ENCODE data around the gene HDAC4.

Gene HDAC4

DNA sequence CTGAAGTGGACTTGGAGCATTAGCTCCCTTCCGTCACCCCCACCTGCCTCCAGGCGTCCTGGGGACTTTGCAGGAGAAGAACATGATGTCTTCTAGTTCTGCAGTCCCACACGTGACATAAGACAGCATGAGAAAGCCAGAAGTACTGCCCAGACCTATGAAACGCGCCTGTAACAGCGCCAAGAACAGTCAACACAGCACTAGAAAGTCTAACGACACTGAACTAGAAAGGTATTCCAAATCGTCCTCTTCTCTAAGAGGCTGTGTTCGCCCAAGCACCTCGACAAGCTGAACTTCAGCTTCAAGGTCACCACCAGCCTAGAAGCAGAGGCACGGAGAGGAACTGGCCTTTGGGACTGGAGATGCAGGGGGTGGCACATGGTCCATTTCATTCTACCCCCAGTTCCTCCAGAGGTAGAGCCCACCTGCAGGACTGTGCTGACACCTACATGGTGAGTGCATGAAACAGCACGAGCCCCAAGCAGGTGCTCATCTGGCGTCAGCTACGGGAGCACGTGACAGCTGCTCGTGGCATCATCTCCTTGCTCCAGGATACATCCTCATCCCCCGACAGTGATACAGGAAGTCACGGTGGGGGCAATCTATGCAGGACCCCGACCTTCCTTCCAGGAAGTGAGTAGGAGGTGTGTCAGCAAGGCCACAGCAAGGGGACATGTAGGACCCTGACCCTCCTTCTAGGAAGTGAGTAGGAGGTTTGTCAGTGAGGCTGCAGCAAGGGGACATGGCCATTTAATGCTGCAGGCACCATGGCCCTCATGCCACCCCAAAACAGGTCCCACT, 3.7 kb downstream of the HDAC4 start:
- DNase-seq (ENCODE audit: low spot score): no peak

DNA sequence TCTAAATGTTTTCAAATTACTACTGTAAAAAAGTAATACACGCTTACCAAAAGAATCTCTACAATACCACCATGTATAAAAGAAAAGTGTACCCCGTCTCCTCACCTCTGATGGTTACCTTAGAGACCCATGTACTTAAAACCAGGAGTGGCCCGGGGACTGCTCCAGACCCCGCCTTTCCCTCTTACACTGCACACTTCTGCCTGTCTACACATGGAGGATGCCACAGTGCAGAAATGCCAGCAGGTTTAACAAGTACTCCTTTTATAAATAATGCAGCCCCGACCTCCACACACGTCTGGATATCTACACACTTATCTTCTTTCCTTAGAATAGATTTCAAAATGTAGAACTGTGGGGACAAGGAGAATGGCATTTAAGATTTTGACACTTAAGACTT, 5.3 kb downstream of the HDAC4 start:
- DNase-seq (ENCODE audit: low spot score): no peak

DNA sequence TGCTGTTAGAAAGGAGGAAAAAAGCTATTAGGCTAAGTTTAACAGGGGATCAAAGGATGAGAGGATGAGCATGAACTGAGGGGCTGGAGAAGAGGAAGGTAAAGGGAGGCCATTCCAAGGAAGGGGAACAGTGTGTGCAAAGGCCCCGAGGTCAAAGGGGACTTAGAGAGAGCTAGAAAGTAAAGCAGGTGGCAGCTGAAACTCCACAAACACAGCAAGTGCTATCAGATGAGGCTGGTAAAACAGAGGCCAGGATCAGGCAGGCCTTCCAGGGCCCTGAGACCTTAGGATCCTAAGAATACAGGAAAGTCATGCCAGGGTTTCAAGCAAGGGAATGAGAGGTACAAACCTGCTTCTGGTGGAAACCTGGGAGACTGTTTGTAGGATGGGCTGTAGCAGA, 5.8 kb downstream of the HDAC4 start:
- DNase-seq (ENCODE audit: low spot score): no peak

DNA sequence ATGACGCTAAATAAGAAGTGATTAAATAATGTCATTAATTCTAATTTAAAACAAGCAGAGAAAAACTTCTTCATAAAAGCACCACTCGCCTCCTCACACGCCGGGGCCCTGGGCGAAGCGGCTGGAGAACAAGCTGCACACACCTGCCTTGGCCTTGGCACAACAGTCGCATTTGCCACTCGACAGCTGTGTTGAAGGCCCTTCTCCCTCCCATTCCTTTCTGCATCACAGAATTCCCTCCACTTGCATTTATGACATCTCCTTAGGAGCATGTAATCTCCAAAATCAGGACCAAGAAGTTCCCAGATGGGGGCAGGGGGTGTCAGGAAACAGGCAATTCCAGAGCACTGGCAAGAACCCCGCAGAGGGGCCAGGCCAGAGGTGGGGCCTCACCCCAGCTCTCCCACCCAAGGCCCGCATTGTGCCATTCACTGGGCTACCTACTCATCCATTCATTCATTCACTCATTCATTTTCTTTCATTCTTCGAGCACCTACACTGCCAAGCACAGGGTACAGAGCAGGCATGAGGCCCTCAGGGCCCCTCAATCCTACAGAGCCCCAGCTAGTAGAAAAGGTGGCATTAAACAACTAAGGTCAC, 6.4 kb downstream of the HDAC4 start:
- no peak for DNase-seq (ENCODE audit: low spot score)

DNA sequence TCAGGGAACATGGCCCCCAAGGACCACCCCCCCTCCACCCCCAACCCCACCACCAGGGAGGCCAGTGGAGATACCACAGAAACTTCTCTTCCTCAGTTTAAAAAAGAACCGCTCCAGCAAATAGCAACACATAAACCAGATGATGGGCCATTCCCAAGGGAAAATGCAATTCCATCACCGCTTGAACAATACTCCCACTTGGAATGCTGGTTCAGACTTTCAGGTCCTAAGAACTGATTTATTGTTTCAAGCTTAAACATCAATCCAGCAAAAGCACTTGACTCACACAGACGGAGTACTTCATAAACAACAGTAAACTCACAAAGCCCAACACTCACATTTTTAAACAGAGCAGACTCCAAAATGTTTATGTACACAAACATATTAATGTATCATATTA, 6.9 kb downstream of the HDAC4 start:
- no peak for DNase-seq (ENCODE audit: low spot score)

DNA sequence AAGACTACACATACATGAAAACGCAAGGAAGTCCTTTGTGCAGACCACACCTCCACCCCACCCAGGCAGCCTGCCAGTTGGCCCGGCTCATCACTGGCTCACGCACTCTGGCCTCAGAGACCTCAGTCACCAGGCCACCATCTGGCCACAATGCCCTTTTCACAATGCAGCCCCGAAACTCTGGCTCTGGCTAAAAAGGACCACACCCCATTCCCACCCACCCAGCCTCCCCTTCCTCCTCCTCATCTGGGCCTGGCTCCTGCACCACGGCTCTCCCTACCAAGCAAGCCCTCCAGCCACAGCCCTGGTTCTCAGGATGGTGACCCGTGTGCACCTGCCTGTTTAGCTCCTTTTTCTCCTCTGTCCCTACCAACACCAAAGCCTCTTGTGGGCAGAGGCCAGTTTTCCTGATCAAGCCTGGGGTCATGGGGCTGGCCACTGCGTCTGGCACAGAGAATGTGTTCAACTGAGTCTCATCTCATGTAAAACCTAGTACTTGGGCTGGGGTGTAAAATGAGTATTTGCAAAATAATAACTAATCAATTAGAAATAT, 7.4 kb downstream of the HDAC4 start:
- no peak for DNase-seq (ENCODE audit: low spot score)

DNA sequence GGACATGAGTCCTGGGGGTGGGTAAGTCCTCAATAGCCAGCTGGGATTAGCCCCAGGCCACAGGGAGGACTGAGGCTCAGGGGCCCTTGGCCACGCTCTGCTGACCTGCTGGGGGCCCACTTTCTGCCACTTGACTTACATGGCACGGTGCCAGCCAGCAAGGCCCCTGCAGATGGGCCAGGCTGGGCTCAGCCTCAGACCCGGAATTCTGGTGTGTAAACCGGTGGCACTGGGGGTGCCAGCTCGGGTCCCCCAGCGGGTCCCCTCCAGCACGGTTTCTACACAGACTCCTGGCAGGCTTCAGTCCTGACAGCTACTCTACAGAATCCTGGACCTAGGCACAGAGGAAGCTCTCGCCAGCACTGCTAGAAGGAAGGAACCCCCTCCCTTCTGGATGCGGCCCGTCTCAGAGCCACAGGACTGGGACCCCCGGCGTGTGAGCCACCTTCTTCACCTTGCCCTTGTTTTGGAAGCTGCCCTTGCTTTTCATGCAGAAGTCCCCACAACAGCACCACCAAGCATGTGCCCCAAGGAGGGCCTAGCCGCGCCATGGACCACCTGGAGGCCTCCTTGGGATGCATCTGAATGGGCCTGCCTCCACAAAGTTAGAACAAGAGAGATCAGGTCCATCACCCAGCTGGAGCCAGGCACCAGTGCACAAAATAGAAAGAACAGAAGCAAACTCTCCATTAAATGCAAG, 8.0 kb downstream of the HDAC4 start:
- no peak for DNase-seq (ENCODE audit: low spot score)

DNA sequence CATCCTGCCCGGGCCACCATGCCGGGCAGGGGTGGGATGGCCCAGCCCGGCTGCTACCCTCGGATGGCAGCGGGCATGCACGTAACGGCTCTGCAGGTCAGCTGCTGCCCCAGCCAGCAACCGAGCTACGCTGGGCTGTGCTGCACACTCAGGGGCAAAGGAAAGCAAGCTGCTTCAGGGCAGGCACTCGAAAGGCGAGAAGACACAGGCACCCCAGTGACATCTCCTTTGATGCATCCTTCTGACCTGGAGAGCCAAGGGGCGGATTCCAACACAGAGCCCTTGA, 8.8 kb downstream of the HDAC4 start:
- no peak for DNase-seq (ENCODE audit: low spot score)

DNA sequence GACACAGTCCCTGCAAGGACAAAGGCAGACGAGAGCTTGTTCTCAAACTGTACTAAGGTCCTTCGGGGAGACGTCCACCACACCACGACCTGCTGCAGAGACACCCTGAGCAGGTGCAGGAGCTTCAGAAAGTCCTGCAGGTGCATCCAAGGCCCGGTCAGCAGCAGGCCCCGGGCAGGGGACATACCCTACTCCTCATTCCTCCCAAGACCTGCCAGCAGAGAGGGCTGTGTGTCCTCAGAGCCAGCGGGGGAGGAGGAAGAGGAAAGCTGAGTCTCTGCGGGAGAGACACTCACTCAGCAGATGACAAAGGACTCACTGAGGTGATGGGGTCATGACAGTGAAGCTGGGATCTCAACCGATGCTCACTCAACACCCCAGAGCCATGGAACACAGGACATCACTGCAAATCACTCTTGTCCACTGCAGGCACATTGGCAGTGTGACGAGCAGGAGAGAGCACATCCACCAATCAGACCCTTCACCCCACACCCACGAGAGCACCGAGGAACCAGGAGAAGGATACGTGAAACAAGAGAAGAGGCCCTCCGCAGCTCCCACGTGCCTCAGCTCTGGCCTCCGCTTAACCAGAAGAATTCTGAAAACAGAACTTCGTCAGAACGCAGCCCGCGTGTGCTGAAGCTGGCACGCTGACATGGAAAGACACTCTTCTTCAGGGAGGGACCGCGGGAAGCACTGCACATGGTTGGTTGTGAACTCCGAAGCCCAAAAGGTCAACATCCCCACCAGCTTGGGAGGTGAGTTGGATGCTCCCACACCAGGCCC, 9.3 kb downstream of the HDAC4 start:
- no peak for DNase-seq (ENCODE audit: low spot score)

DNA sequence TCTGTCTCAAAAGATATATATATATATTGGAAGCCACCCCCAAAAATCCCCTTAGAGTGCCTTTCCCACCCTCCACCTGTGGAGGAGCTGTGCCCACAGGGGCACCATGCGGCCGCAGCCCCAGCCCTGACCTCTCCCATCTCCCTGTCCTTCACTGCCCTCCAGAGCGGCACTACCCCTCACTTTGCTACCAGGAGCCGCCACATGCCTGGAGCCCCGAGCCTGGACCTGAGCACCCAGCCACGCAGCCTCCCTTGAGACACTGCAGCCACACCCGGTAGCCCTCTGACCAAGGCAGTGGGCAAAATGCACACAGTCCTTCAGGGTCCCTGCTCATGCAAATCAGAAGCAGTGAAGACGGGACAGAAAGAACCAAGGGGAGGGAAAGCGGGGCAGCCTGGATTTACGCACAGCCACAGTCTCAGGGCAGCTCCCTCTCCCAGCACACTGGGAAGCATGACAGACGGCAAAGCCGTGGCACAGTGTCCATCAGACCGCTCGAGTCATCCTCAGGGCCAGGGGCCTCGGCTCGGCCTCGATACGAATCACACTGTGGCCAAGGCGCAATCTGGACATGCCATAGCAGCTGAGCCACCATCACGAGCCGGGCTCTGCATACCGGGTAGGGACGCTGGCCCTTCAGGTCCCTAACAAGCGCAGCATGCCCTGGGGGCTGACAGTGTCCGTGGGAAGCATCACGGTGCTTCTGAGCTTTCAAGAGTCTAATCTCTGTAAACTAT, 10.1 kb downstream of the HDAC4 start:
- no peak for DNase-seq (ENCODE audit: low spot score)

DNA sequence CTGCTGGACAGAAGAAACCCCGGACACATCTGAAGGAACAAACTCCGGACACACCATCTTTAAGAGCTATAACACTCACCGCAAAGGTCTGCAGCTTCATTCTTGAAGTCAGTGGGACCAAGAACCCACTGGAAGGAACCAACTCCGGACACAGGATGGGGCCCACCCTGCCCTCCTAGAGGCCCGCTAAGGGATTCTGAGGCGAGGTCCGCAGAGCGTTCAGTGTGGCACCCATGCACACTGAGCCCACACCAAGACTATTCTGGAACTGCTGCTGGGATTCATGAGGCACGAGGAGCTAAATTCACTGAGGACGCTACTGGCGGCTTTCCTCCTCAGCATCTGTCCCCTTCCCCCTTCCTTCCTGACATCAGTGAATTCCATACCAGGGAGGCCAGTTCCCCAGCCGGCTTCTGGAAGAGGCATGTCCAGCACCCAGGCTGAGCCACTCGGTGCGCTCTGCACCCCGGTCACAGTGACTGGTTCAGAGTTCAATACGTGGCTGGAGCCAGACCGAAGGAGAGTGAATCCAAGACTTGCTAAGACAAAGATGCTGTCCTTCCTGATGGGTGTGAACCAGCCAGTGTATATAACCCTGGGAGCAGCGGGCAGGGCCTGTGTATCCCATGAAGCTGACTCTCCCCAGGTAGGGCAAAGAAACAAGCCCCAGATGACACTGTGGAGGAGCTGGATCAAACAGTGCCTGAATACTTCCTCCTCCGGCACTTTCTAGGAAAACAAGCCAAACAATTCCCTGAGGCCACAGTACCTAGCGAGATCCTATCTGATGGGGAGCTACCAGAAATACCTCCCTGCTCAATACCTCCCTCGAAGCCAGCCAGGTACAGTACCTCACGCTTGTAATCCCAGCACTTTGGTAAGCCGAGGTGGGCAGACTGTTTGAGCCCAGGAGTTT, 11.1 kb downstream of the HDAC4 start:
- no peak for DNase-seq (ENCODE audit: low spot score)

DNA sequence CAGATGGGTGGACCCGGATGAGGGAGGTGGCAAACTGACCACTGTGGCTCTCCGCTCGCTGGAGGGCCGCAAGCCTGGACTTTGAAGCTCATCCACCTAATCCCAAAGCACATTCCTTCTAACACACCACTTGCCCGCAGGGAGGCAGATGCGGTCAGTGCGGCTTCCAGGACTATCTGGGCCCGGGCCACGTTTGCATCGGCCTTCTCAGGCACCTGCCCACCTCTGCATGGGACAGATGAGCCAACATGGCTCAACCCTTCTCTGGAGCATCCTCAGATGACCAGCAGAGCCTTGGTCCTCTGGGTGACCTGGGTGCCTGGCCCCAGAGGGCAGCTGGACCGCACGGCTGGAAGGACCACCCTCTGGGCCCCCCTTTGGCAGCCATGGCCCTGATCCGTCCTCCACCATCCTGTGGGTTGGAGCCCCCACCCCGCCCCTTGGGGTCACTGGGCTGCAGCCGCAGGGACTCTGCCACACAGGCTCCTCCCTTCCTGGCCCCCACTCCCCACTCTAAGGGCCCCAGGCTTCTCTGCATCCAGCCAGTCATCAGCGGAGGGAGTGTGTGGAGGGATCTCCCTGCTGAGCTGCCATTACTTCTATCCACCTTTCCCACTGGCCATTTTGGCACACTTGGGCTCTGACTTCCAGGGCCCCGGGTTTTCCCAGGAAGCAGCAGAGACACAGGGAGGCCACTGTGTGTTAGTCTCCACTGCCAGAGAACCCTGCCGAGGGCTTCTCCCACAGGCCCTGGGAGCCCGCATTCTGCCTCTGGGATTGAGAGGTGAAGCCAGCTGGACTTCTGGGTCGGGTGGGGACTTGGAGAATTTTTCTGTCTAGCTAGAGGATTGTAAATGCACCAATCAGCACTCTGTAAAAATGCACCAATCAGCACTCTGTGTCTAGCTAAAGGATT, 12.3 kb downstream of the HDAC4 start:
- DNase-seq (ENCODE audit: low spot score): no peak

DNA sequence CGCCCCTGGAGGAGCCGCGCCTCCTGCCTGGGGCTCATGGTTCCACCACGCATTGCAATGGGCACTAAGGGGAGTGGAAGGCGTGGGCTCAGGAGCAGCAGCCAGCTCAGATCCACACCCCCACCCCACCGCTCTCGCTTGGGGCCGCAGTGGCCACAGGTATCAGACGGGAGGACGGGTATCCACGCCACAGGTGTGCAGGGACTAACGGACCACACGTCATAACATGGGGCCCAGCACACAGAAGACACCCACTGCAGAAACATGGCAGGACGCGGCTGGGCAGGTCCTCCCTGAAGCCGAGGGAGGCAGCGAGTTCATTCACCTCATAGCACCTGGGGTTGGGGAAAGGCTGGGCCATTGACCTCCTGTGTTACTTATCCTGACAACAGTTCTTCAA, 13.0 kb downstream of the HDAC4 start:
- DNase-seq (ENCODE audit: low spot score): no peak

DNA sequence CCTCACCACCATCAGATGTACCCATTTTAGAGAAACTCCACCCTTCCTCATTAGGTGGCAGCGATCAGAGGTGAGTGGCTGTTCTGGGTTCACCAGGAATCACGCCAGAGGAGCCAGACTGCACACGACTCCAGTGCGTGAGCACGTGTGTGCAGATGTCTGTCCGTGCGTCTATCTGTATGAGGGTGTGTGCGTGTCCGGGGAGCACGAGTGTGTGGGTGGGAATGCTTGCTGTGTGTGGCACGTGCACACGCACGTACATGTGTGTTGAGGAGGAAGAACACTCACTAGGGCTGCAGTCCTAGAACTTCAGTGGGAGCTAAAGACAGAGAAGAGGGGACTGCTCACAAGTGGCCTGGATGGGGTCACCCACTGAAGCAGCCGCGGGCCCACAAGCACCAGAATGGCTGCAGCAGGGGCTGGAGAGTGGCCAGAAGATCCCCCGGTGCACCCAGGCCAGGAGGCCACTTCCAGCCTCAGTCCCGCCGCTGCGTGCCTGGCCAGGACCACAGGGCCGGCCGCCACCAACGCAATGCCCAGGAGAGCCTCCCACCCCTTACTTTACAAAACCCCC, 13.9 kb downstream of the HDAC4 start:
- peak; percentile 14 for DNase-seq (ENCODE audit: low spot score)

DNA sequence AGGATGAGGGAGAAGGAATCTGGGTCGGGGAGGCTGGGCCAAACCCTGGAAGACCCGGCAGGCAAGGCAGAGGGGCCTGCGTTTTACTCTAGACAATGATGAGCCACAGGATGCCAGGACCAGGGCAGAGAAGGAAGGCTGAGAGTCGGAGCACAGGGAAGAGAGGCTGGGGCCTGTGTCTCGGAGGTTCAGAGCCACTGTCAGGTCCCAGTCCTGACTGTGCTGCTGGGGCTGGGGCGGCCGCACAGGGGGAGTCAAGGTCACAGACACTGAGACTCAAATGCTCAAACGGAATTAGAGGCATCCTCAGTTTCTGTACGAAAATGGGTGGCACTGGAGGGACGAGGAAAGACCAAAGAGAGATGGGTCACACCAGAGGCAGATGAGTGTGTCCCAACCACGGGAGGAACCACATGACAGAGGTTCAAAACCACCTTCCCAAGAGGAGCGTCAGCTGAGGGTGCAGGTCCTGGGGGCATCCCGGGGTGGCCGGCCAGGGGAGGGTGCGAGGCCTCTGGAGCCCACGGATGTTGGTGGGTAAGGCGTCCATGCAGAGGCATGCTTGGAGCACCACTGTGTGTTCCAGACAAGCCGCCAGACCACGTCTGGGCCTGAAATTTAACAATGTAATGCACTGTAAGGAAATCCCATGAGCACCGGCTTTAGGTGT, 14.7 kb downstream of the HDAC4 start:
- DNase-seq (ENCODE audit: low spot score): no peak

DNA sequence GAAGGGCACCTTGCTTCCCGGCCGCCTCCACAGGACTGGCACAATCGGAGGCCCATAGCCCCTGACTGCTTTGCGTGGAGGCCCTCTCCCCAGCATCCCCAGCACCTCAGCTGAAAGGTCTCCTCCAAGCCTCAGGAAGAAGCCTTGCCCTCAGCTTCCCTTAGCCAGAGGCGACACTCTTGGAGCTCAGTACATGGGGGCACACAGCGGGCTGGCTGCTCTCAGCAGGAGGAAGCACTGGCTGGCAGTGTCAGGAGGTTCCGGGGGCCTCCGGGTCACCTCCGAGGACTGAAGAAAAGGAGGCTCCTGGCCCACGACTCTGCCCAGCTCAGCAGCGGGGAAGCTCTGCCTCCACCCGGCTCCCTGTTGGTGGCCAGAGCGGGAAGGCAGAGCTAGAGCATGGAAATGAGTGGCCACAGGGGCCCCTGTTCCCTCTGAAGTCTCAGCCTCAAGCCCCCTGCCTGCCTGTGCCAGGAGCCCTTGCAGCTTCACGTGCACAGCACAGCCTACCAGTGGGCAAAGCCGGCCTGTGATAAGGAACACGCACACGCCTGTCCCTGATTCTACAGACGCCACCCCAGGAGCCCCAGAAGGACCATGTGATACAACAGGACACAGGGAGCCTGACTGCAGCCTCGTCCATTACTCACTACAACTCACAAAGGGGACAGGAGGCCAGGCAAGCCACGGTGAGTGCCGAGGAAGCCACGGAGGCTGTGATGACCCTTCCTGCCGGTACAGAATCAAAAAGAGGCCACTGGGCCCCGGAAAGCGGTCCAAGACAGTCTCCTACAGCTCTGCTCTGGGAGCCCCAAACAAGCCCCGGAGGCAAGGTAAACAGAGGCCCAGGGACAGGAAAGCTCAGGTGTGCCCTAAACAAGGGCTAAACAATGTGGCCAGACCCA, 15.5 kb downstream of the HDAC4 start:
- no peak for DNase-seq (ENCODE audit: low spot score)

DNA sequence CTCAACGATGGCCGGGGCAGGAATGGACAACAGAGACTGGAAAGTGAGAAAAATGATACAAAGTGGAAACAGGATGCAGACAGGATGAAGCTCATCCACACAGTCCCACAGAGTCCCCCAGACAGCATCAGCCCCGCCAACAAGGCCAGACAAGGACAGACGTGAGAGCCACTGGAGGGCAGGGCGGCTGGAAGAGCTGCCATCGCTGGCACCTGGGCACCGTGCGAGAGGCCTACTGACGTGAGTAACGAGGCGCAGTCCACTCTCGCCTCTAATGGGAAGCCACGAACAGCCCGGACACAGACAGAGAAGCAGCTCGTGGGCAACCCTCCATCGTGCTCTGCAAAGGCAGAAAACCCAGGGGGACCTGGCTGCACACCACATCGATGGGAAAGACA, 17.1 kb downstream of the HDAC4 start:
- no peak for DNase-seq (ENCODE audit: low spot score)
